ENCODE measurements around the gene CPS1.

The CPS1 gene

DNA sequence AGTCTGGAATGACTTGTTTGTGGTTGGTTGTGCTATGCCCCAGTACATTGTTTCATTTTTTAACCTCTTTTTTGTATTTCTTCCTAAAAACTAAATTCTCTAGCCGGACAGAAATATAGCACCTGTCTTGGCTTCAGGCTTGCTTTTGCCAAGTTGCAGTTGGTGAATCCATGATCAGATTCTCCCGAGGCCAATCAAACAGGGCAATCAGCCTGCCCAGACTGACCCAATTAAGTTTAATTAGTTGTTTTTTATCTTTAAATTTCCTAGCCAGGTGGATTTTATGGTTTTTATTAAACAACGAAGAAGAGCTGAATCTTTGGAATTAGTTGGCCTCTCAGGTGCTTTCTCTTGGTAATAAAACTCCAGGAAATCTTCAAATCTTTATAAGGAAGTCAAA lies 162.1 kb downstream of the CPS1 start:
- TF ChIP-seq, protein P1, sequence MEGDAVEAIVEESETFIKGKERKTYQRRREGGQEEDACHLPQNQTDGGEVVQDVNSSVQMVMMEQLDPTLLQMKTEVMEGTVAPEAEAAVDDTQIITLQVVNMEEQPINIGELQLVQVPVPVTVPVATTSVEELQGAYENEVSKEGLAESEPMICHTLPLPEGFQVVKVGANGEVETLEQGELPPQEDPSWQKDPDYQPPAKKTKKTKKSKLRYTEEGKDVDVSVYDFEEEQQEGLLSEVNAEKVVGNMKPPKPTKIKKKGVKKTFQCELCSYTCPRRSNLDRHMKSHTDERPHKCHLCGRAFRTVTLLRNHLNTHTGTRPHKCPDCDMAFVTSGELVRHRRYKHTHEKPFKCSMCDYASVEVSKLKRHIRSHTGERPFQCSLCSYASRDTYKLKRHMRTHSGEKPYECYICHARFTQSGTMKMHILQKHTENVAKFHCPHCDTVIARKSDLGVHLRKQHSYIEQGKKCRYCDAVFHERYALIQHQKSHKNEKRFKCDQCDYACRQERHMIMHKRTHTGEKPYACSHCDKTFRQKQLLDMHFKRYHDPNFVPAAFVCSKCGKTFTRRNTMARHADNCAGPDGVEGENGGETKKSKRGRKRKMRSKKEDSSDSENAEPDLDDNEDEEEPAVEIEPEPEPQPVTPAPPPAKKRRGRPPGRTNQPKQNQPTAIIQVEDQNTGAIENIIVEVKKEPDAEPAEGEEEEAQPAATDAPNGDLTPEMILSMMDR (IDR thresholded peaks at IDR 0.05), result no peak
- Histone ChIP-seq H3K27ac (no peak overlapping the region), H3K27me3 (no peaks in the 10 kb centered on the region), H3K4me1 (no peaks in the 10 kb centered on the region), H3K4me3 (no peak overlapping the region), H3K36me3 (no peaks in the 10 kb centered on the region), H3K9me3 (no peaks in the 10 kb centered on the region)
- DNase-seq, result no peak
- intact Hi-C loops (cut with DNase I; ENCODE audit: low total_unique reads), result no loop called here

DNA sequence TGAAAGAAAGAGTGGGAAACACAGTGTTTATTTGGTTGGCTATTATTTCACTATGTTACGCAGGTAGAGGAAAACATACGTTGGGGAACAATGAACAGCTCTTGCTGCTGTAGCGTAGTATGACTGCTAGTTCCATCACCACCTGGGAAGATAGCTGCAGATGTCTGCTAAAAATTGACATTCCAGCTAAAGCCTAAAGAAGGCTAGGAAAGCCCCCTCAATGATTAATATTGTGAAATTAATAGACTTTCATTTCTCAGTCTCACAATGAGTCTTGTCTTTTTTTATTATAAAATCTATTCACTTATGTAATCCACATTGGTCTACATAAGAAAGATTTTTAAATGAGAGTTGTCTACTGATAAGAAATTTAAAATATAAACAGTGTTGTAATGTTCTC lies 165.7 kb downstream of the CPS1 start:
- Histone ChIP-seq H3K27me3 (no peaks in the 10 kb centered on the region), H3K4me1 (no peaks in the 10 kb centered on the region), H3K36me3 (no peaks in the 10 kb centered on the region), H3K4me3 (no peak overlapping the region), H3K9me3 (no peaks in the 10 kb centered on the region), H3K27ac (no peak overlapping the region)
- intact Hi-C loops (cut with DNase I; ENCODE audit: low total_unique reads), result no loop called here
- TF ChIP-seq, protein P1 (IDR thresholded peaks at IDR 0.05), result no peak
- DNase-seq, result no peak

- Histone ChIP-seq H3K9me3 (peaks cover 0 to 8% (median 0%) of the 10 kb centered on the region in 3 donors), H3K27ac (no peak overlapping the region), H3K4me1 (no peaks in the 10 kb centered on the region), H3K4me3 (no peak overlapping the region), H3K36me3 (no peaks in the 10 kb centered on the region), H3K27me3 (no peaks in the 10 kb centered on the region)
- DNase-seq, result no peak
- TF ChIP-seq, protein P1 (IDR thresholded peaks at IDR 0.05), result no peak
- intact Hi-C loops (cut with DNase I; ENCODE audit: low total_unique reads), result no loop called here
These were observed 171.2 kb downstream of the CPS1 start for GRCh38 chr2:210727549-210727948.
